ENCODE results near the gene PLEKHG4B. TPM values are rescaled to one million over a fixed set of nuclear protein-coding genes. Genes with fewer than 3 reads are reported as not detected.

PLEKHG4B gene
- total RNA-seq, 1 donor from 2014 or later: not detected

- no peaks in the 10 kb centered on the region for H3K27me3 ChIP-seq (ENCODE audit: control insufficient read depth, insufficient read depth, low read length)
- TF ChIP-seq CTCF (IDR thresholded peaks at IDR 0.05; ENCODE audit: insufficient read depth, low read length, severe bottlenecking): no peak
- H3K4me3 ChIP-seq (ENCODE audit: low read depth, low read length): no peak overlapping the region
- H3K36me3 ChIP-seq (ENCODE audit: control insufficient read depth, insufficient read depth, low read length): no peaks in the 10 kb centered on the region
- peak; percentile 52 for FAIRE-seq
- no peak for DNase-seq (ENCODE audit: low read depth)
Observed at GRCh38 chr5:109826-110225, 17.9 kb downstream of the PLEKHG4B start.

- TF ChIP-seq CTCF (IDR thresholded peaks at IDR 0.05; ENCODE audit: insufficient read depth, low read length, severe bottlenecking): no peak
- FAIRE-seq (peak; percentile 100), DNase-seq (ENCODE audit: low read depth) (no peak)
- no peaks in the 10 kb centered on the region for H3K27me3 ChIP-seq (ENCODE audit: control insufficient read depth, insufficient read depth, low read length)
- H3K36me3 ChIP-seq (ENCODE audit: control insufficient read depth, insufficient read depth, low read length): no peaks in the 10 kb centered on the region
- no peak overlapping the region for H3K4me3 ChIP-seq (ENCODE audit: low read depth, low read length)
Observed at GRCh38 chr5:110270-110888, 18.4 kb downstream of the PLEKHG4B start.

GRCh38 chr5:111171-111570, 19.2 kb downstream of the PLEKHG4B start:
- DNase-seq (ENCODE audit: low read depth) (no peak), FAIRE-seq (no peak)
- Histone ChIP-seq H3K4me3 (ENCODE audit: low read depth, low read length) (no peak overlapping the region), H3K27me3 (ENCODE audit: control insufficient read depth, insufficient read depth, low read length) (no peaks in the 10 kb centered on the region), H3K36me3 (ENCODE audit: control insufficient read depth, insufficient read depth, low read length) (no peaks in the 10 kb centered on the region)
- TF ChIP-seq CTCF (IDR thresholded peaks at IDR 0.05; ENCODE audit: insufficient read depth, low read length, severe bottlenecking): no peak

GRCh38 chr5:119486-120097, 27.6 kb downstream of the PLEKHG4B start:
- DNase-seq (ENCODE audit: low read depth): no peak
- Histone ChIP-seq H3K27me3 (ENCODE audit: control insufficient read depth, insufficient read depth, low read length) (no peaks in the 10 kb centered on the region), H3K36me3 (ENCODE audit: control insufficient read depth, insufficient read depth, low read length) (no peaks in the 10 kb centered on the region), H3K4me3 (ENCODE audit: low read depth, low read length) (no peak overlapping the region)
- no peak for TF ChIP-seq CTCF (IDR thresholded peaks at IDR 0.05; ENCODE audit: insufficient read depth, low read length, severe bottlenecking)
- FAIRE-seq: no peak

- no peaks in the 10 kb centered on the region for H3K27me3 ChIP-seq (ENCODE audit: control insufficient read depth, insufficient read depth, low read length)
- no peak overlapping the region for H3K4me3 ChIP-seq (ENCODE audit: low read depth, low read length)
- no peak for TF ChIP-seq CTCF (IDR thresholded peaks at IDR 0.05; ENCODE audit: insufficient read depth, low read length, severe bottlenecking)
- no peak for FAIRE-seq
- no peak for DNase-seq (ENCODE audit: low read depth)
- H3K36me3 ChIP-seq (ENCODE audit: control insufficient read depth, insufficient read depth, low read length): no peaks in the 10 kb centered on the region
Observed at GRCh38 chr5:121432-121831, 29.5 kb downstream of the PLEKHG4B start.

- no peaks in the 10 kb centered on the region for H3K27me3 ChIP-seq (ENCODE audit: control insufficient read depth, insufficient read depth, low read length)
- DNase-seq (ENCODE audit: low read depth) (no peak), FAIRE-seq (no peak)
- H3K36me3 ChIP-seq (ENCODE audit: control insufficient read depth, insufficient read depth, low read length): no peaks in the 10 kb centered on the region
- no peak for TF ChIP-seq CTCF (IDR thresholded peaks at IDR 0.05; ENCODE audit: insufficient read depth, low read length, severe bottlenecking)
- no peak overlapping the region for H3K4me3 ChIP-seq (ENCODE audit: low read depth, low read length)
Observed at GRCh38 chr5:125815-126214, 33.8 kb downstream of the PLEKHG4B start.
